ENCODE data around the gene LGALS7B.
"Not testable (repeated sequence)": the region's sequence is repeated elsewhere in the genome, so short reads cannot be mapped to it uniquely, and the experiment has no call there.

Gene LGALS7B

GRCh38 chr19:38770228-38770948, 18.6 kb upstream of the LGALS7B start:
- DNase-seq: not testable (repeated sequence)

- not testable (repeated sequence) for DNase-seq
Observed at GRCh38 chr19:38770949-38771275, 18.1 kb upstream of the LGALS7B start.

GRCh38 chr19:38771569-38771968, 17.4 kb upstream of the LGALS7B start:
- DNase-seq: not testable (repeated sequence)

- no peak for DNase-seq
Observed at GRCh38 chr19:38773469-38774177, 15.4 kb upstream of the LGALS7B start, which contains the start of gene LGALS7. Gene LGALS7, minus strand, starts transcription at chr19:38773517. Its CDS starts 25 bp downstream, at chr19:38773492.

GRCh38 chr19:38774181-38774950, 14.6 kb upstream of the LGALS7B start:
- DNase-seq: no peak

- no peak for DNase-seq
Observed at GRCh38 chr19:38778733-38779132, 10.3 kb upstream of the LGALS7B start.

- no peak for DNase-seq
Observed at GRCh38 chr19:38780443-38780842, 8.6 kb upstream of the LGALS7B start.

- DNase-seq: no peak
Observed at GRCh38 chr19:38781058-38781457, 7.9 kb upstream of the LGALS7B start.

GRCh38 chr19:38782212-38782611, 6.8 kb upstream of the LGALS7B start:
- not testable (repeated sequence) for DNase-seq

GRCh38 chr19:38784224-38784623, 4.8 kb upstream of the LGALS7B start:
- DNase-seq: no peak

GRCh38 chr19:38785187-38785699, 3.8 kb upstream of the LGALS7B start:
- DNase-seq: no peak

- DNase-seq: not testable (repeated sequence)
Observed at GRCh38 chr19:38786061-38786460, 2.9 kb upstream of the LGALS7B start.

GRCh38 chr19:38786572-38787265, 2.3 kb upstream of the LGALS7B start:
- no peak for DNase-seq

- not testable (repeated sequence) for DNase-seq
Observed at GRCh38 chr19:38790507-38791403, 1.8 kb downstream of the LGALS7B start.

- DNase-seq: not testable (repeated sequence)
Observed at GRCh38 chr19:38791451-38792064, 2.6 kb downstream of the LGALS7B start.

- DNase-seq: no peak
Observed at GRCh38 chr19:38792250-38793111, 3.5 kb downstream of the LGALS7B start.

- no peak for DNase-seq
Observed at GRCh38 chr19:38793177-38793576, 4.2 kb downstream of the LGALS7B start.

GRCh38 chr19:38793671-38794070, 4.7 kb downstream of the LGALS7B start:
- DNase-seq: no peak

GRCh38 chr19:38795549-38795948, 6.5 kb downstream of the LGALS7B start:
- no peak for DNase-seq

GRCh38 chr19:38796154-38796553, 7.2 kb downstream of the LGALS7B start:
- DNase-seq: no peak
